GM06990 (cell line): ENCODE results near the gene TENM3.

Experiments used
- DNase-seq: peaks from one replicate; pipeline ENCODE4 v3.0.0-alpha.2; 2011; ENCODE audit not compliant: insufficient read length; ENCODE audit errors: extremely low read depth
- H3K27me3 ChIP-seq: replicated peaks from 2 replicates; pipeline ENCODE4 v1.6.0; 2011; ENCODE audit warnings: low read length; ENCODE audit not compliant: control insufficient read depth, insufficient read depth
- H3K36me3 ChIP-seq: 2 replicates; pipeline ENCODE4 v1.5.1; 2011; ENCODE audit warnings: low read length; ENCODE audit not compliant: control insufficient read depth, insufficient read depth
- H3K4me3 ChIP-seq: replicated peaks from 2 replicates; pipeline ENCODE4 v1.5.1; 2011; ENCODE audit warnings: low read depth, mild to moderate bottlenecking, control low read depth, low read length
- TF ChIP-seq, protein P1 (sequence below): IDR thresholded peaks from 2 replicates; pipeline ENCODE4 v1.5.1; 2011; ENCODE audit warnings: low read length, control low read depth, mild to moderate bottlenecking, inconsistent platforms; ENCODE audit not compliant: insufficient read depth, poor library complexity, severe bottlenecking

TENM3 gene

GRCh38 chr4:182745237-182745636 is 502.0 kb downstream of the TENM3 start:
- TF ChIP-seq, protein P1, sequence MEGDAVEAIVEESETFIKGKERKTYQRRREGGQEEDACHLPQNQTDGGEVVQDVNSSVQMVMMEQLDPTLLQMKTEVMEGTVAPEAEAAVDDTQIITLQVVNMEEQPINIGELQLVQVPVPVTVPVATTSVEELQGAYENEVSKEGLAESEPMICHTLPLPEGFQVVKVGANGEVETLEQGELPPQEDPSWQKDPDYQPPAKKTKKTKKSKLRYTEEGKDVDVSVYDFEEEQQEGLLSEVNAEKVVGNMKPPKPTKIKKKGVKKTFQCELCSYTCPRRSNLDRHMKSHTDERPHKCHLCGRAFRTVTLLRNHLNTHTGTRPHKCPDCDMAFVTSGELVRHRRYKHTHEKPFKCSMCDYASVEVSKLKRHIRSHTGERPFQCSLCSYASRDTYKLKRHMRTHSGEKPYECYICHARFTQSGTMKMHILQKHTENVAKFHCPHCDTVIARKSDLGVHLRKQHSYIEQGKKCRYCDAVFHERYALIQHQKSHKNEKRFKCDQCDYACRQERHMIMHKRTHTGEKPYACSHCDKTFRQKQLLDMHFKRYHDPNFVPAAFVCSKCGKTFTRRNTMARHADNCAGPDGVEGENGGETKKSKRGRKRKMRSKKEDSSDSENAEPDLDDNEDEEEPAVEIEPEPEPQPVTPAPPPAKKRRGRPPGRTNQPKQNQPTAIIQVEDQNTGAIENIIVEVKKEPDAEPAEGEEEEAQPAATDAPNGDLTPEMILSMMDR: no peak
- H3K27me3 ChIP-seq: no peaks in the 10 kb centered on the region
- DNase-seq: no peak

GRCh38 chr4:182746876-182747275 is 503.7 kb downstream of the TENM3 start:
- DNase-seq: no peak
- no peak overlapping the region for H3K4me3 ChIP-seq
- H3K36me3 ChIP-seq: no peaks in the 10 kb centered on the region
- H3K27me3 ChIP-seq: no peaks in the 10 kb centered on the region
- TF ChIP-seq, protein P1: no peak

More at GRCh38 chr4:182745237-182745636, 502.0 kb downstream of the TENM3 start:
- Histone ChIP-seq H3K36me3 (no peaks in the 10 kb centered on the region), H3K4me3 (no peak overlapping the region)

GRCh38 chr4:182748283-182748682 is 505.1 kb downstream of the TENM3 start:
- no peak overlapping the region for H3K4me3 ChIP-seq
- DNase-seq: no peak
- H3K27me3 ChIP-seq: no peaks in the 10 kb centered on the region
- TF ChIP-seq, protein P1: no peak
- no peaks in the 10 kb centered on the region for H3K36me3 ChIP-seq

DNA sequence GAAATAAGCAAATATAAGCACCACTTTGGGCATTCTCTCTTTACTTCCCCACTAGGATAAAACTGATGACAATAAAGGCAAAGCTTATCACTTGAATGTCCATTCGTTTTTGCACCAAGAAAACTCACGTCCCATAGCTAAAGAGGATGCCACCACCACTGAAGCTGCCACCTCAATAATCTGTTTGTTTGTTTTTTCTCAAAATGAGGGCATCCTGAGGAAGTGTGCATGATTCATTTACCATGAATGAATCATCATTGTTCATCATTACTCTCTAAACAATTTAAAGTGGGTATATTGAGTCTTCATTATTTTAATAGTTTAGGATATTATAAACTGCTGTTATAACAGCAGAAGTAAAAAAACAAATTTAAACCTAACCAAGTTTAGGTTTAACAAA is 505.7 kb downstream of the TENM3 start:
- TF ChIP-seq, protein P1: no peak
- H3K4me3 ChIP-seq: no peak overlapping the region
- no peaks in the 10 kb centered on the region for H3K27me3 ChIP-seq
- no peak for DNase-seq
- no peaks in the 10 kb centered on the region for H3K36me3 ChIP-seq

DNA sequence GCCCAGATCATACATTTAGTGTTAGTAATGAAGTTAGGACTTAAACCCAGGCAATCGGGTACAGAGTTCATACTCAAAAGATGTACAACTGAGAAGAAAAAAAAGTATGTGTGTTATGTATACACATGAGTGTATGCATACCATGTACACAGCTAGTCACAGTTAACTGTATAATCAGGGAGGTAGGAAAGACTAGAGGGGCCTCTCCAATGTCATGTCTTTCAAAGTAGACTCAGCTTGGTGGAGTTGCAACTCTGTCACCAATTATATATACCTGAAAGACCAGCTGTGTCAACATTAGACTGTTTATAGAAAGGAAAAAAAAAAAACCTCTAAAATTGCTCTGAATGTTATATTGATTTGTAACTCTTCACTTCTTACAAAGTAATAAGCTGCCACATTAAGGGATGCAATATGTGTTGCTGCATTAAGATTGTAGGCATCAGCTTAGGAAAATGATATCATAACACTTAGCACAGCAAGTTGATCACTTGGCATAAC is 506.5 kb downstream of the TENM3 start:
- no peaks in the 10 kb centered on the region for H3K36me3 ChIP-seq
- no peak overlapping the region for H3K4me3 ChIP-seq
- no peak for DNase-seq

More for the DNA sequence above, 506.5 kb downstream of the TENM3 start:
- TF ChIP-seq, protein P1: no peak
- no peaks in the 10 kb centered on the region for H3K27me3 ChIP-seq
